ENCODE data around the gene SPTBN1. TPM values are rescaled to one million over a fixed set of nuclear protein-coding genes. Genes with fewer than 3 reads are reported as not detected.

SPTBN1 gene
- total and polyA plus RNA-seq, 9 of the 15 experiments (the other 6 are each of a cell fraction or from before 2014, with no cell fraction given), result 8.9 to 66.8 (median 31.4) TPM

- TF ChIP-seq ZNF239 (CRISPR knock-in tag; IDR thresholded peaks at IDR 0.05), result no peak
- no peak for TF ChIP-seq YBX1 (IDR thresholded peaks at IDR 0.05)
- TF ChIP-seq ZFP1 (CRISPR knock-in tag; IDR thresholded peaks at IDR 0.05), result no peak
- TF ChIP-seq ARID4B (CRISPR knock-in tag; IDR thresholded peaks at IDR 0.05), result no peak
- 0 out of 2 replicates have a peak, but pooled peaks have one; percentile 2 for TF ChIP-seq CREB1 (IDR thresholded peaks at IDR 0.05)
- TF ChIP-seq CREB1 (CRISPR knock-in tag; IDR thresholded peaks at IDR 0.05), result no peak
- no peak for TF ChIP-seq ZNF778 (CRISPR knock-in tag; IDR thresholded peaks at IDR 0.05)
- TF ChIP-seq CHD2 (IDR thresholded peaks at IDR 0.05; ENCODE audit: low read depth, low read length), result no peak
- no peak for TF ChIP-seq TAF15 (IDR thresholded peaks at IDR 0.05; ENCODE audit: low read depth, low read length)
- no peak for TF ChIP-seq TCF3 (CRISPR knock-in tag; IDR thresholded peaks at IDR 0.05)
- TF ChIP-seq KDM4B (IDR thresholded peaks at IDR 0.05; ENCODE audit: borderline replicate concordance in 2 of 2, low read depth in 1 of 2), result no peak
- TF ChIP-seq ZFX (CRISPR knock-in tag; IDR thresholded peaks at IDR 0.05), result no peak
- TF ChIP-seq ZNF695 (CRISPR knock-in tag; IDR thresholded peaks at IDR 0.05), result no peak
- TF ChIP-seq ZNF24 (IDR thresholded peaks at IDR 0.05), result no peak
- no peak for TF ChIP-seq ZNF146 (CRISPR knock-in tag; IDR thresholded peaks at IDR 0.05; ENCODE audit: unreplicated experiment)
- no peak for TF ChIP-seq TCFL5 (CRISPR knock-in tag; conservative IDR thresholded peaks at IDR 0.05)
- TF ChIP-seq ELF1 (tag; IDR thresholded peaks at IDR 0.05), result no peak
- 0 out of 2 replicates have a peak, but pooled peaks have one; percentile 17 for TF ChIP-seq SMARCC2 (IDR thresholded peaks at IDR 0.05; ENCODE audit: low read depth)
- TF ChIP-seq TRIM24 (IDR thresholded peaks at IDR 0.05), result 0 out of 4 replicates have a peak, but pooled peaks have one; percentile 11 to 14
- TF ChIP-seq HMG20B (CRISPR knock-in tag; IDR thresholded peaks at IDR 0.05), result no peak
- no peak for TF ChIP-seq NCOR1 (IDR thresholded peaks at IDR 0.05)
- TF ChIP-seq BRD9 (IDR thresholded peaks at IDR 0.05; ENCODE audit: low read depth, partially characterized antibody), result no peak
- no peak for TF ChIP-seq BRCA1 (IDR thresholded peaks at IDR 0.05)
- no peak for TF ChIP-seq BRCA1 (CRISPR knock-in tag; IDR thresholded peaks at IDR 0.05)
- TF ChIP-seq THRAP3 (IDR thresholded peaks at IDR 0.05; ENCODE audit: borderline replicate concordance), result no peak
- no peak for TF ChIP-seq SRSF7 (optimal IDR thresholded peaks at IDR 0.05; ENCODE audit: low read depth, low read length)
- TF ChIP-seq, protein P1, sequence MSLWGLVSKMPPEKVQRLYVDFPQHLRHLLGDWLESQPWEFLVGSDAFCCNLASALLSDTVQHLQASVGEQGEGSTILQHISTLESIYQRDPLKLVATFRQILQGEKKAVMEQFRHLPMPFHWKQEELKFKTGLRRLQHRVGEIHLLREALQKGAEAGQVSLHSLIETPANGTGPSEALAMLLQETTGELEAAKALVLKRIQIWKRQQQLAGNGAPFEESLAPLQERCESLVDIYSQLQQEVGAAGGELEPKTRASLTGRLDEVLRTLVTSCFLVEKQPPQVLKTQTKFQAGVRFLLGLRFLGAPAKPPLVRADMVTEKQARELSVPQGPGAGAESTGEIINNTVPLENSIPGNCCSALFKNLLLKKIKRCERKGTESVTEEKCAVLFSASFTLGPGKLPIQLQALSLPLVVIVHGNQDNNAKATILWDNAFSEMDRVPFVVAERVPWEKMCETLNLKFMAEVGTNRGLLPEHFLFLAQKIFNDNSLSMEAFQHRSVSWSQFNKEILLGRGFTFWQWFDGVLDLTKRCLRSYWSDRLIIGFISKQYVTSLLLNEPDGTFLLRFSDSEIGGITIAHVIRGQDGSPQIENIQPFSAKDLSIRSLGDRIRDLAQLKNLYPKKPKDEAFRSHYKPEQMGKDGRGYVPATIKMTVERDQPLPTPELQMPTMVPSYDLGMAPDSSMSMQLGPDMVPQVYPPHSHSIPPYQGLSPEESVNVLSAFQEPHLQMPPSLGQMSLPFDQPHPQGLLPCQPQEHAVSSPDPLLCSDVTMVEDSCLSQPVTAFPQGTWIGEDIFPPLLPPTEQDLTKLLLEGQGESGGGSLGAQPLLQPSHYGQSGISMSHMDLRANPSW (CRISPR knock-in tag; IDR thresholded peaks at IDR 0.05), result no peak
Observed at GRCh38 chr2:54575379-54575888, 119.3 kb downstream of the SPTBN1 start (continued).

All from K562 (cell line).